ENCODE measurements around the gene CPSF7.

CPSF7 gene

GRCh38 chr11:61362542-61362875 is 67.3 kb downstream of the CPSF7 start:
- Histone ChIP-seq H4K20me1 (ENCODE audit: insufficient read depth, low read length) (no peaks in the 10 kb centered on the region), H3K4me1 (ENCODE audit: insufficient read depth, low read length) (peaks cover 32% of the 10 kb centered on the region), H3K9ac (ENCODE audit: low read depth, low read length) (peak overlapping the region; percentile 100), H3K36me3 (ENCODE audit: insufficient read depth, low read length) (peaks cover 44% of the 10 kb centered on the region), H2AFZ (ENCODE audit: low read depth, low read length) (peak overlapping the region; percentile 100), H3K9me3 (ENCODE audit: insufficient read depth, low read length, severe bottlenecking) (no peaks in the 10 kb centered on the region), H3K27me3 (ENCODE audit: insufficient read depth, low read length, poor library complexity) (no peaks in the 10 kb centered on the region), H3K4me2 (ENCODE audit: insufficient read depth, low read length) (peak overlapping the region; percentile 91), H3K27ac (ENCODE audit: low read length) (peak overlapping the region; percentile 100), H3K4me3 (ENCODE audit: low read depth in 1 of 2, low read length in 2 of 2) (peak overlapping the region; percentile 60 to 80), H3K79me2 (ENCODE audit: insufficient read depth, low read length) (peaks cover 45% of the 10 kb centered on the region)
- peak; percentile 17 for ATAC-seq (ENCODE audit: insufficient read depth, low read depth)
- TF ChIP-seq CTCF (IDR thresholded peaks at IDR 0.05; ENCODE audit: borderline replicate concordance, extremely low read depth, low read length, poor library complexity, severe bottlenecking) (no peak), EZH2 (IDR thresholded peaks at IDR 0.05; ENCODE audit: borderline replicate concordance, low read depth, low read length, severe bottlenecking) (no peak)
- DNase-seq = peak; percentile 38

GRCh38 chr11:61361741-61362541 is 67.8 kb downstream of the CPSF7 start, which contains the start of the genes CYB561A3 and TMEM138:
Gene CYB561A3 (minus strand): TSS chr11:61361882. CDS start chr11:61356713, 5,169 bp downstream.
Gene TMEM138 (plus strand): TSS chr11:61362374. CDS start chr11:61364391, 2,017 bp downstream.
- Histone ChIP-seq H4K20me1 (ENCODE audit: insufficient read depth, low read length) (no peaks in the 10 kb centered on the region), H3K79me2 (ENCODE audit: insufficient read depth, low read length) (peaks cover 45% of the 10 kb centered on the region), H3K4me2 (ENCODE audit: insufficient read depth, low read length) (peak within 1 kb of the TSS; percentile 91), H3K9ac (ENCODE audit: low read depth, low read length) (peak within 1 kb of the TSS; percentile 100), H3K4me3 (ENCODE audit: low read depth in 1 of 2, low read length in 2 of 2) (peak within 1 kb of the TSS; percentile 60 to 80), H3K36me3 (ENCODE audit: insufficient read depth, low read length) (peaks cover 40% of the 10 kb centered on the region), H3K27me3 (ENCODE audit: insufficient read depth, low read length, poor library complexity) (no peaks in the 10 kb centered on the region), H3K9me3 (ENCODE audit: insufficient read depth, low read length, severe bottlenecking) (no peaks in the 10 kb centered on the region), H3K27ac (ENCODE audit: low read length) (peak within 1 kb of the TSS; percentile 100), H2AFZ (ENCODE audit: low read depth, low read length) (peak within 1 kb of the TSS; percentile 100), H3K4me1 (ENCODE audit: insufficient read depth, low read length) (peaks cover 32% of the 10 kb centered on the region)
- DNase-seq = peak; percentile 92
- ATAC-seq (ENCODE audit: insufficient read depth, low read depth) = peak; percentile 91
- TF ChIP-seq CTCF (IDR thresholded peaks at IDR 0.05; ENCODE audit: borderline replicate concordance, extremely low read depth, low read length, poor library complexity, severe bottlenecking) (no peak), EZH2 (IDR thresholded peaks at IDR 0.05; ENCODE audit: borderline replicate concordance, low read depth, low read length, severe bottlenecking) (no peak)

GRCh38 chr11:61361237-61361740 is 68.5 kb downstream of the CPSF7 start:
- H3K4me1 ChIP-seq (ENCODE audit: insufficient read depth, low read length) = peaks cover 32% of the 10 kb centered on the region

More at GRCh38 chr11:61361237-61361740, 68.5 kb downstream of the CPSF7 start:
- Histone ChIP-seq H3K79me2 (ENCODE audit: insufficient read depth, low read length) (peaks cover 45% of the 10 kb centered on the region), H2AFZ (ENCODE audit: low read depth, low read length) (peak overlapping the region; percentile 100), H3K36me3 (ENCODE audit: insufficient read depth, low read length) (peaks cover 38% of the 10 kb centered on the region), H3K27ac (ENCODE audit: low read length) (peak overlapping the region; percentile 100), H3K4me3 (ENCODE audit: low read depth in 1 of 2, low read length in 2 of 2) (peak overlapping the region; percentile 60 to 80), H3K4me2 (ENCODE audit: insufficient read depth, low read length) (peak overlapping the region; percentile 91), H3K27me3 (ENCODE audit: insufficient read depth, low read length, poor library complexity) (no peaks in the 10 kb centered on the region), H3K9me3 (ENCODE audit: insufficient read depth, low read length, severe bottlenecking) (no peaks in the 10 kb centered on the region), H4K20me1 (ENCODE audit: insufficient read depth, low read length) (no peaks in the 10 kb centered on the region), H3K9ac (ENCODE audit: low read depth, low read length) (peak overlapping the region; percentile 100)
- TF ChIP-seq CTCF (IDR thresholded peaks at IDR 0.05; ENCODE audit: borderline replicate concordance, extremely low read depth, low read length, poor library complexity, severe bottlenecking) = no peak
- no peak for TF ChIP-seq EZH2 (IDR thresholded peaks at IDR 0.05; ENCODE audit: borderline replicate concordance, low read depth, low read length, severe bottlenecking)
- DNase-seq = no peak
- ATAC-seq (ENCODE audit: insufficient read depth, low read depth) = peak; percentile 7

Data from DND-41 (cell line).